Fibroblast of pulmonary artery (primary cell): Measurements from ENCODE around the gene LUZP2.

Source experiments
- DNase-seq: peaks from one replicate; pipeline ENCODE4 v3.0.0-alpha.2; 2010; ENCODE audit warnings: low read depth
- H3K4me3 ChIP-seq: replicated peaks from 2 replicates; pipeline ENCODE4 v1.5.1; 2011; ENCODE audit warnings: low read depth, mild to moderate bottlenecking, control low read depth, low read length, moderate library complexity
- CTCF ChIP-seq: IDR thresholded peaks from 2 replicates; pipeline ENCODE4 v1.5.1; 2011; ENCODE audit warnings: mild to moderate bottlenecking, control low read depth, low read length, inconsistent platforms; ENCODE audit errors: missing control alignments

The LUZP2 gene

GRCh38 chr11:24760681-24761080, 263.8 kb downstream of the LUZP2 start:
- no peak overlapping the region for H3K4me3 ChIP-seq
- DNase-seq, result peak; percentile 71
- TF ChIP-seq CTCF, result no peak

- H3K4me3 ChIP-seq, result no peak overlapping the region
- TF ChIP-seq CTCF, result no peak
- DNase-seq, result no peak
Measured at GRCh38 chr11:24762076-24762475, 265.2 kb downstream of the LUZP2 start.

GRCh38 chr11:24767411-24767810, 270.6 kb downstream of the LUZP2 start:
- TF ChIP-seq CTCF, result no peak
- no peak overlapping the region for H3K4me3 ChIP-seq
- DNase-seq, result no peak

GRCh38 chr11:24773322-24773721, 276.5 kb downstream of the LUZP2 start:
- no peak for TF ChIP-seq CTCF
- no peak overlapping the region for H3K4me3 ChIP-seq
- DNase-seq, result no peak

GRCh38 chr11:24779791-24780190, 282.9 kb downstream of the LUZP2 start:
- H3K4me3 ChIP-seq, result no peak overlapping the region
- peak; percentile 18 for DNase-seq
- peak; percentile 38 for TF ChIP-seq CTCF

GRCh38 chr11:24781288-24781687, 284.4 kb downstream of the LUZP2 start:
- DNase-seq, result no peak
- no peak for TF ChIP-seq CTCF
- H3K4me3 ChIP-seq, result no peak overlapping the region

GRCh38 chr11:24793479-24793878, 296.6 kb downstream of the LUZP2 start:
- no peak for TF ChIP-seq CTCF
- peak; percentile 50 for DNase-seq
- no peak overlapping the region for H3K4me3 ChIP-seq
